ENCODE data around the gene CAPN14. TPM values are rescaled to one million over a fixed set of nuclear protein-coding genes. Genes with fewer than 3 reads are reported as not detected.

Gene CAPN14
- total RNA-seq, 1 donor from 2014 or later: 3.3 TPM

DNA sequence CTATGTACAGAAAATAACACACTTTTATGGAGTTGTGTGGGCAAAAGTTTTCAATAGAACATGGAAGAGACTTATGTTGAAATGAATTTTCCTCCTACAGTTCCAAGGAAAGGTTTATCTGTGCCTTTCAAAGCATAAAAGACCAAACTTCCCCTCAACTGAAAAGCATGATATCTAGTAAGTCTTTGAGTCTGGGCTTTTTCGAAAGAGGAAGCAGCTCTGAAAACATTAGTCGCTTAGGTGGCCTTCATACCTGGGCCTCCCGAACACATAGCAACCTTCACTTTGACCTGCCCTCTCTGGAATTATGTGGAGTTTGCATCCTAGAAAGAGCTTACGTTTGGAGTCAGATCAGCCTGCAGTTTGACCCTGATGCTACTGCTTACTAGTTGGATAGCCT is 4.8 kb upstream of the CAPN14 start:
- no peaks in the 10 kb centered on the region for H3K9me3 Mint-ChIP-seq
- ChIA-PET POLR2A (interaction anchor here (1.0 to 1.7 kb wide), 3 partner anchors 8 to 30 kb away, joined by 3 to 7 read pairs (median 4); partner anchors contain the start of gene EHD3), CTCF (no interaction called here)
- no peak for ATAC-seq (ENCODE audit: low read depth)
- H3K4me3 Mint-ChIP-seq: no peak overlapping the region
- H3K27me3 Mint-ChIP-seq: no peaks in the 10 kb centered on the region
- no peaks in the 10 kb centered on the region for H3K36me3 Mint-ChIP-seq (ENCODE audit: low read depth)
- H3K4me1 Mint-ChIP-seq: peaks cover 72% of the 10 kb centered on the region
- H3K27ac Mint-ChIP-seq: peak overlapping the region; percentile 99
- no peak for DNase-seq
- no peak for TF ChIP-seq CTCF (IDR thresholded peaks at IDR 0.05)
- intact Hi-C loops (cut with micrococcal nuclease): no loop called here

DNA sequence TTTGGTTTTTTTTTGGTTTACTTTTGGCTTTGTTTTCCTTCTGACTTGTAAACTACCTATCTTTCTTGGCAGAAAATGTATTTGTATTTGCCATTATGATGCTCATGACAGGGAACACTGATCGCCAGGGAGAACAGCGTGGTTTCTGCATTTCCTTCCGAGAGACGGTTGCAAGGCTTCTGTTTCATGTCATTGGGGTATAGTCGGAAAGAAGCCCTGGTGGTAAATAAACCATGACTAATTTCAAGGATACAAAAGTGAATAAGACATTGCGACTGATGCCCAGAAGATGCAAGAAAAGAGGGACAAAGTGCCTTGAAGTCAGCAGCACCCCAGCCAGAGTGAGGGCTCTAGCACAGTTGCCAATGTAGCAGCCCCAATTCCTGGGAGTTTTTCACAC is 4.2 kb upstream of the CAPN14 start:
- no peaks in the 10 kb centered on the region for H3K27me3 Mint-ChIP-seq
- H3K9me3 Mint-ChIP-seq: no peaks in the 10 kb centered on the region
- peaks cover 75% of the 10 kb centered on the region for H3K4me1 Mint-ChIP-seq
- CTCF ChIA-PET: interaction anchor here (2.5 kb wide), 1 partner anchor 12 kb away, joined by 6 read pairs; the partner anchor contains the start of gene EHD3
- POLR2A ChIA-PET: interaction anchor here (1.0 to 3.4 kb wide), 3 partner anchors 13 to 34 kb away, joined by 3 to 70 read pairs (median 7); partner anchors contain the start of gene EHD3
- TF ChIP-seq CTCF (IDR thresholded peaks at IDR 0.05): no peak
- no peak for ATAC-seq (ENCODE audit: low read depth)
- intact Hi-C loops (cut with micrococcal nuclease): no loop called here
- H3K4me3 Mint-ChIP-seq: peak overlapping the region; percentile 55
- DNase-seq: no peak
- no peaks in the 10 kb centered on the region for H3K36me3 Mint-ChIP-seq (ENCODE audit: low read depth)
- H3K27ac Mint-ChIP-seq: peak overlapping the region; percentile 99

DNA sequence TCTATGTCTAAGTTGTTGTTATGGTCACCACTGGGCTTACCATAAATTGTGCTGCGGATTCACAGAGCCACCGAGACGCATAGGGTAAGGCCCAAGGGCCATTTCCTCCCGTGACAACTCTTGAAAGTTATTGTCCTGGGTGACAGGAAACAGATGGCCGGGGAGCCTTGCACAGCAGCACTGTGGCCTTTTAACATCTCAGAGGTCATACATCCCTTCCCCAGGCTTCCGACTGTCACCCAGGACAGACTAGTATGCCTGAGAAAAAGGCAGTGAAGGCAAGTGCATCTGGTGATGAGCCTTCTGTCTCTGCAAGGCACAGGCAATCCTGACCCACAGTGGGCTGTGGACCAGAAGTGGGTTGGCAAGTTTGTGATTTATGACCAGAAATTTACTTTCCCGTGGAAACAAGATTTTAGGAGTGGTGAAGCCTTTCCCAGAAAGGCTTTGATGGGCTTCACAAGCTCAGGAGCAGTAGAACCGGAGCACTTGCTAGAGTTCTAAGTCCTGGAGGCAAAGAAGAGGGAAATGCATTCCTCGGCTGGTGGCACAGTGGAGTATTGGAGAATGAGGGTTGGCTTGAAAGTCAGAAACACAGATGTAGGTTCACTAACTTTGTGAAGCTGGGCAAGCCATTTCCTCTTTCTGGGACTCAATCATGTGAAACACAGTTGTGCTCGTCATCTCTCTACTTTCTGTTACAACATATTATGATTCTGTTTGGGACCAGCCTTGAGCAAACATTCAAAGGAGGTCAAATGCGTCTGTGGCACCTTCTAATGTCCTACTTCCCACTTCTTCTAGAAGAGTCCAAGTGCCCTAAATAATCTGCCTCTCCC is 2.0 kb upstream of the CAPN14 start:
- TF ChIP-seq CTCF (IDR thresholded peaks at IDR 0.05): no peak
- intact Hi-C loops (cut with micrococcal nuclease): loop anchor here (1.0 to 5.0 kb wide), 8 partner anchors 14 to 1073 kb away; partner anchors contain the start of genes GALNT14 and LBH
- Mint-ChIP-seq H3K27ac (peak overlapping the region; percentile 99), H3K4me1 (peaks cover 97% of the 10 kb centered on the region), H3K4me3 (peak overlapping the region; percentile 79), H3K9me3 (no peaks in the 10 kb centered on the region), H3K36me3 (ENCODE audit: low read depth) (no peaks in the 10 kb centered on the region), H3K27me3 (no peaks in the 10 kb centered on the region)
- POLR2A ChIA-PET: interaction anchor here (0.6 to 3.4 kb wide), 12 partner anchors 10 to 1073 kb away, joined by 3 to 70 read pairs (median 4); partner anchors contain the start of genes EHD3 and YPEL5
- CTCF ChIA-PET: interaction anchor here (0.9 to 2.5 kb wide), 5 partner anchors 15 to 114 kb away, joined by 3 to 8 read pairs (median 5); partner anchors contain the start of gene EHD3
- DNase-seq: peak; percentile 41
- ATAC-seq (ENCODE audit: low read depth): peak; percentile 81

DNA sequence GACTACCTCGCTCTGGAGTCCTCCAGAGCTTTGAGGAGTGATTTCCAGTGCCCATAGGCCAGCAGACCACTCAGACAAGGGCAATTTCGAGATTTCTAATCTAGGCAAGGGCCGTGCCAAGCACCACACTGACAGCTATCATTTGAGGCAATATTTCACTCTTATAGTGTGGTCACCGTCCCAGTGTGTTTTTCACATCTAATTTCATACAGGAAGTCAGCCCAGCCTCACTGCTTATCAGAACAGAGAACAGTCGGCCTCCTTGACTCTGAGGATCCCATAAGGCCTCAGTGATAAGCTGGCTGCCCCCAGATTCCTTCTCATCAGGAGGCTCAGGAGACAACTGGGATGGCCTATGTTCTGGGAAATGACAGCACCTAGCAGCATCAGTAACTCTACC is 581 bp downstream of the CAPN14 start:
- Mint-ChIP-seq H3K27ac (peak overlapping the region; percentile 99), H3K36me3 (ENCODE audit: low read depth) (no peaks in the 10 kb centered on the region), H3K27me3 (no peaks in the 10 kb centered on the region), H3K4me1 (peaks cover 87% of the 10 kb centered on the region), H3K4me3 (peak overlapping the region; percentile 60), H3K9me3 (no peaks in the 10 kb centered on the region)
- no peak for TF ChIP-seq CTCF (IDR thresholded peaks at IDR 0.05)
- DNase-seq (no peak), ATAC-seq (ENCODE audit: low read depth) (no peak)
- POLR2A ChIA-PET: interaction anchor here (0.6 to 3.5 kb wide), 6 partner anchors 17 to 103 kb away, joined by 3 to 30 read pairs (median 6); partner anchors contain the start of gene EHD3
- intact Hi-C loops (cut with micrococcal nuclease): loop anchor here (1.0 to 5.0 kb wide), 4 partner anchors 8 to 984 kb away; partner anchors contain the start of genes GALNT14 and LBH
- CTCF ChIA-PET: interaction anchor here (1.1 to 2.2 kb wide), 4 partner anchors 39 to 117 kb away, joined by 4 to 10 read pairs (median 5); no protein-coding TSS in a partner anchor

Measured in activated B cell treated with CpG ODN at 0.5 μM for 24 hours (primary cell).